NCI-H187 treated with DMSO at 0.1 percent for 48 hours (cell line): Measurements from ENCODE around the gene TRPM7.

ENCODE experiments used
- DNase-seq: peaks from one replicate; lab custom pipeline; 2025; lab: John Stamatoyannopoulos, UW

The TRPM7 gene

DNA sequence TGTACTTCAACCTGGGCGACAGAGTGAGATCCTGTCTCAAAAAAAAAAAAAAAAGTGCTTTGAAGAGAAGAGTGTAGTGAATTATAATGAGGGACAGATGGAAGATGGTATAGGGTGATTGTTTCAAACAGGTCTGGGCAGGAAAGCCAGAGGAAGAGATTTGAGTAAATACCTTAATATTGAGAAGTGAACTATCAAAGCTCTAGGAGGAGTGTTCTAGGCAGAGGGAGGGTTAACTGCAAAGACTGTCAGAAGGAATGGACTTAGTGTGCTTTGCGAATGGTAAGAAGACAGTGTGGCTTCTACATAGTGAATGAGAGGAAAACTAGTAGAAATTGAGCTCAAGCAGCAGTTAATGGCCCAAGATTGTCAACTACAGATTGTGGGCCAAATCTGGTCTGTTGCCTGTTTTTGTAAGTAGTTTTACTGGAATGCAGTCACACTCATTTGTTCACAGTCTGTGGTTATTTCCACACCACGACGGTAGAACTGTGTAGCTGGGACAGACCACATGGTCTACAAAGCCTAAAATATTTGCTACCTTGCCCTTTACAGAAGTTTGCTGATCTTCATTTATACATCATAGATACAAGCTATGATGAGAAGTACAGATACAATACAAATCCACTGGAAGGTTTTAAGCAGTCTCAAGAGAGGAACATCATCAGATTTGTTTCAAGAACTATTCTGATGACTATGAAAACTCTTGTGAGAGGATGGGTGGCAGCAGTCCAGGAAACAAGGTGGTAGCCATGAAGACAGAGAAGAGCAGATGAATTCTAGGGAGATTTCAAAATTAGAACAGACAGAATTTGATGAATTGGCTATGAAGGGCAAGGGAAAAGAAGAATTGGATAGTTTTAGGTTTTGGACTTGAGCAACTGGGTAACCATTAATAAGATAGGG lies 123.6 kb downstream of the TRPM7 start:
- DNase-seq: no peak

GRCh38 chr15:50558012-50558411 lies 128.6 kb downstream of the TRPM7 start:
- DNase-seq: no peak

- DNase-seq: no peak
Observed at GRCh38 chr15:50556642-50557371, 129.8 kb downstream of the TRPM7 start.

GRCh38 chr15:50552238-50552637 lies 134.4 kb downstream of the TRPM7 start:
- no peak for DNase-seq

GRCh38 chr15:50549326-50549725 lies 137.3 kb downstream of the TRPM7 start:
- no peak for DNase-seq

DNA sequence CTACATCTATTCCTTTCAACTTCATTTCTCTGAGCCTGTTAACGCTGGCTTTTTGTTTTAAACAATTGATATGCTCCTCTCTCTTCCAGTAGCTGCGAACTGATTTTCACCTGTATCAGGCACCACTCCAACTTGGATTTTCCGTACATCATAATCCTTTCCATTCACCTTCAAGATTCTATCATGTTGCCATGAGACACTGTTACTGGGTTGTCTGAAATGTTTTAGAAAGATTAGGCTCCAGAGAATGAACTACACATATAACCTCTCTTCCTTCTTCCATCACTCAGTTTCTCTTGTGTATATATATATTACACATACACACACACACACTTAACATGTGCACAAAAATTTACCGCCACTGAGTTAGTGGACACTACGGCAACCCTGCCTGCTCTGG lies 140.0 kb downstream of the TRPM7 start, which contains the start of gene USP50:
USP50 (minus strand) TSS at position 101 of the 400 bp plus-strand sequence. CDS start 141 bp downstream, outside the sequence.
- no peak for DNase-seq

GRCh38 chr15:50544368-50544767 lies 142.2 kb downstream of the TRPM7 start:
- DNase-seq: no peak

DNA sequence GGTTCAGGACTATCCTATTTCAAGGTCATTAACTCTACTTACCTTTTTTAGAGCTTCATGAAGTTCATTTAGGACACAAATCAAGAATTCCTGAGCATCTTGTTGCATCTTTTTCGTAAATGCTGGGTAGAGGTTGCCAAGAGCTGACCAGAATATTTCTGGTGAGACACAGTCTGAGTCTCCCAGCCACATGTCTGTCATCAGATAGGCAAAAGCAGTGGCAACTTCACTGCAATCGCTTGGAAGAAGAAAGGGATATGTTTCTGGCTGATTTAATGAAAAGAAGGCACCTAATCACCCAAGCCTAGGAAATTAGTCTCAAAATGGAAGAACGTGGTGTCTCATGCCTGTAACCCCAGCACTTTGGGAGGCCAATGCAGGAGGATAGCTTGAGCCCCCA lies 143.0 kb downstream of the TRPM7 start:
- no peak for DNase-seq

DNA sequence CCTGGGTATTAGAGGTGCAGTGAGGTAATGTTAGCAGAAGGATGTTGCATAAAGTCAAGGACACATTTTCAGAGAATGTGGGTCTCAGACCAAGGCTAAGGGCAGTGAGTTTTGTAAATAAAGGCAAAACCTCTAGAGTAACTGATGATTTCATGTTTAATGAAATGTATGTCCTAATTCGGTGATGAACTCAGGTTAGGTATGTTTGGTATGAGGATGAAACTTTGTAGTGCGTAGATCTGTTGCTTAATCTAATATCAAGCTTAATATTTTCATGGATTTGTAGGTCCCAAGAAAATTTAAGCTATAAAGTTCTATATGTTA lies 143.7 kb downstream of the TRPM7 start:
- no peak for DNase-seq

DNA sequence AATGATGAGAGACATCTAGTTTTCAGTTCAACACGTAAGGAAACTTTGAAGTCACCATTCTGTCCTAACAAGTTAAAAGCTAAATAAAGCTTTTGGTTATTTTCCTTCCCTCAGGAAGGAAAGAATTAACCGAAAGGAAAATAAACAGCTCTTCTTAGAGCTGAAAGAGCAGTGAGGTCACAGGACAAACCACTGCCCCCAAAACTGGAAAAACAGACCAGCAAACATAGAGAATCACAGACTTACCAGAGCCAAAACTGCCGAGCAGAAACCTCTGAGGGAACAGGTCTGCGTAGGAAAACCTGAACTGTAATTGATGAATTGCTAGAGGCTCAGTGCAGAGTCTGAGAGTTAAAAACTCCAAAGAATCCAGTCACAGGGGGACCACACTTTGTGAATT lies 154.8 kb downstream of the TRPM7 start:
- no peak for DNase-seq

GRCh38 chr15:50531163-50531562 lies 155.4 kb downstream of the TRPM7 start:
- DNase-seq: no peak

DNA sequence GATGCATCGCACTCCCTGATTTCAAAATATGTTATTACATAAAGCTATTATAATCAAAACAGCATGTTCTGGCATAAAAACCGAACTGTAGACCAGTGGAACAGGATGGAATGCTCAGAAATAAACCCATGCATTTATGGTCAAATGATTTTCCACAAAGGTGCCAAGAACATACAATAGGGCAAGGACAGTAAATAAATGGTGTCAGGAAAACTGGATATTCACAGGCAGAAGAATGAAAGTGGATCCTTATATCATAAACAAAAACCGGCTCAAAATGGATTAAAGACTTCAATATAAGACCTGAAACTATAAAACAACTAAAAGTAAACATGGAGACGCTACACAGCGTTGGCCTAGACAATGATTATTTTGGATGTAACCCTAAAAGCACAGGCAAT lies 162.7 kb downstream of the TRPM7 start:
- no peak for DNase-seq

DNA sequence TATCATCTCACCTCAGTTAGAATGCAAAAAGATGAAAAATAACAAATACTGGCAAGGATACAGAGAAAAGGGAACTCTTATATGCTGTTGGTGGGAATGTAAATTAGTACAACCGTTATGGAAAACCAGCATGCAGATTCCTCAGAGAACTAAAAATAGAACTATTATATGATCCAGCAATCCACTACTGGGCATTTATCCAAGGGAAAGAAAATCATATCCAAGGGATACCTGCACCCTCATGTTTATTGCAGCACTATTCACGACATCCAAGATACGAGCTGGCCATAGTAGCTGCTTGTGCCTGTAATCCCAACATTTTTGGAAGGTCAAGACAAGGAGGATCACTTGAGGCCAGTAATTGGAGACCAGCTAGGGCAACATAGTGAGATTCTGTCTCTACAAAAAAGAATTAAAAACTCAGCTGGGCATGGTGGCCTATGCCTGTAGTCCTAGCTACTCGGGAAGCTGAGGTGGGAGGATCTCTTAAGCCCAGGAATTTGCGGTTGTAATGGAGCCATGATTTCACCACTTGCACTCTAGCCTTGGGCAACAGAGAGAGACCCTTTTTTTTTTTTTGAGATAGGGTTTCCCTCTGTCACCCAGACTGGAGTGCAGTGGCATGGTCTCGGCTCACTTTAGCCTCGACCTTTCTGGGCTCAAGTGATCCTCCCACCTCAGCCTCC lies 166.7 kb downstream of the TRPM7 start:
- DNase-seq: no peak

DNA sequence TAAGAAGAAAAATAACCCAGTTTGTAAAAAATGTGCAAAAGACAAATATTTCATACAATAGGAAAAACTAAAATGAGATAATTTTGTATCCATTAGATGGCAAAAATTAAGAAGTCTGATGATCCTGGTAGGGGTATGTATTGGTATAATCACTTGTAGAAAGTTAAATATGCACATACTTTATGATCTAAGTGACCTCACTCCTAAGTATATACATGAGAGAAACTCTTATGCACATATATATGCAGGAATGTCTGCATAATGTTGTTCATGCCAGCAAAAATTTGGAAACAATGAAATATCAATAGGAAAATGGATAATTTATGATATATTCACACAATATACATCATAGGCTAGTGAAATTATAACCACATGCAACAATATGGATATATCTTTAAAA lies 173.6 kb downstream of the TRPM7 start:
- no peak for DNase-seq
